Activated CD4-positive, alpha-beta memory T cell treated with anti-CD3 and anti-CD28 coated beads for 36 hours (primary cell): ENCODE data around the gene ELAVL3. TPM values are rescaled to one million over a fixed set of nuclear protein-coding genes. Genes with fewer than 3 reads are reported as not detected.
"Not testable (repeated sequence)": the region's sequence is repeated elsewhere in the genome, so short reads cannot be mapped to it uniquely, and the experiment has no call there.

Experiments used
- CTCF ChIA-PET: fragments of 350-600 bp; sonication (Branson Sonifier 250); formaldehyde crosslinking; loops from one replicate; lab custom pipeline; 2021; ENCODE audit warnings: antibody characterized with exemption, inconsistent platforms; lab: Charles Lee
- POLR2A ChIA-PET: fragments of 350-600 bp; sonication (Branson Sonifier 250); formaldehyde crosslinking; loops from one replicate; lab custom pipeline; 2021; ENCODE audit warnings: antibody characterized with exemption; lab: Charles Lee
- DNase-seq: peaks from one replicate; pipeline ENCODE4 v3.0.0-alpha.2; 2020
- H3K27ac Mint-ChIP-seq: one replicate; pipeline ENCODE4 v1.8.0; 2021; ENCODE audit warnings: mixed read lengths
- H3K27me3 Mint-ChIP-seq: one replicate; pipeline ENCODE4 v1.8.0; 2021; ENCODE audit warnings: mixed read lengths
- H3K36me3 Mint-ChIP-seq: one replicate; pipeline ENCODE4 v1.8.0; 2021; ENCODE audit warnings: mixed read lengths
- H3K4me1 Mint-ChIP-seq: one replicate; pipeline ENCODE4 v1.8.0; 2021; ENCODE audit warnings: low read depth, mixed read lengths
- H3K4me3 Mint-ChIP-seq: one replicate; pipeline ENCODE4 v1.8.0; 2021; ENCODE audit warnings: mild to moderate bottlenecking, mixed read lengths
- H3K9me3 Mint-ChIP-seq: one replicate; pipeline ENCODE4 v1.8.0; 2021; ENCODE audit warnings: mixed read lengths
- intact Hi-C: fragments of 100-400 bp; cut with micrococcal nuclease; formaldehyde crosslinking; loops from one replicate; pipeline ENCODE4 v1.15.1; 2023
- microRNA-seq: library from miRNA; unstranded; fragments of <30 nt; microRNA quantifications from one replicate; pipeline ENCODE4 v1.2.0, GENCODE V29; 2022; ENCODE audit warnings: borderline number of aligned reads, borderline microRNAs expressed, borderline replicate concordance
- total RNA-seq, 2 experiments: library from RNA; stranded (reverse); gene quantifications; one replicate each; pipeline ENCODE4 v1.2.3, GENCODE V29; 2021

The ELAVL3 gene
- total RNA-seq, 2 experiments from 2014 or later, result not detected

GRCh38 chr19:11416346-11417052 lies 64.3 kb downstream of the ELAVL3 start:
- ChIA-PET CTCF (interaction anchor here (1.0 kb wide), 1 partner anchor 35 kb away, joined by 3 read pairs; no protein-coding TSS in a partner anchor), POLR2A (interaction anchor here (0.7 kb wide), 1 partner anchor 10 kb away, joined by 3 read pairs; no protein-coding TSS in a partner anchor)
- H3K4me3 Mint-ChIP-seq, result no peak overlapping the region
- peaks cover 26% of the 10 kb centered on the region for H3K27me3 Mint-ChIP-seq
- no peak for DNase-seq
- intact Hi-C loops, result no loop called here
- peaks cover 17% of the 10 kb centered on the region for H3K4me1 Mint-ChIP-seq
- H3K27ac Mint-ChIP-seq, result no peak overlapping the region
- H3K36me3 Mint-ChIP-seq, result no peaks in the 10 kb centered on the region
- no peaks in the 10 kb centered on the region for H3K9me3 Mint-ChIP-seq

- Mint-ChIP-seq H3K4me3 (no peak overlapping the region), H3K36me3 (no peaks in the 10 kb centered on the region), H3K4me1 (peaks cover 5% of the 10 kb centered on the region), H3K27ac (no peak overlapping the region), H3K9me3 (no peaks in the 10 kb centered on the region), H3K27me3 (peaks cover 19% of the 10 kb centered on the region)
- DNase-seq, result no peak
- POLR2A ChIA-PET, result no interaction called here
- intact Hi-C loops, result no loop called here
- CTCF ChIA-PET, result no interaction called here
Measured at GRCh38 chr19:11414544-11414943, 66.3 kb downstream of the ELAVL3 start.

GRCh38 chr19:11410682-11411081 lies 70.2 kb downstream of the ELAVL3 start:
- ChIA-PET POLR2A (no interaction called here), CTCF (no interaction called here)

GRCh38 chr19:11408591-11408990 lies 72.3 kb downstream of the ELAVL3 start:
- H3K36me3 Mint-ChIP-seq, result no peaks in the 10 kb centered on the region
- CTCF ChIA-PET, result no interaction called here
- POLR2A ChIA-PET, result no interaction called here
- no peaks in the 10 kb centered on the region for H3K9me3 Mint-ChIP-seq
- no peak overlapping the region for H3K4me3 Mint-ChIP-seq
- no peaks in the 10 kb centered on the region for H3K4me1 Mint-ChIP-seq
- intact Hi-C loops, result no loop called here
- no peak overlapping the region for H3K27ac Mint-ChIP-seq
- H3K27me3 Mint-ChIP-seq, result peaks cover 11% of the 10 kb centered on the region
- DNase-seq, result no peak

More at GRCh38 chr19:11410682-11411081, 70.2 kb downstream of the ELAVL3 start:
- Mint-ChIP-seq H3K36me3 (no peaks in the 10 kb centered on the region), H3K4me1 (no peaks in the 10 kb centered on the region), H3K4me3 (no peak overlapping the region), H3K9me3 (no peaks in the 10 kb centered on the region), H3K27me3 (peaks cover 11% of the 10 kb centered on the region), H3K27ac (no peak overlapping the region)
- intact Hi-C loops, result no loop called here
- DNase-seq, result no peak

GRCh38 chr19:11406703-11407236 lies 74.1 kb downstream of the ELAVL3 start:
- intact Hi-C loops, result not testable (repeated sequence)
- CTCF ChIA-PET, result interaction anchor here (0.7 to 1.5 kb wide), 2 partner anchors 25 to 29 kb away, joined by 3 to 4 read pairs; no protein-coding TSS in a partner anchor

GRCh38 chr19:11405846-11406643 lies 74.8 kb downstream of the ELAVL3 start:
- Mint-ChIP-seq H3K4me1 (no peaks in the 10 kb centered on the region), H3K27ac (no peak overlapping the region), H3K27me3 (peaks cover 8% of the 10 kb centered on the region), H3K36me3 (no peaks in the 10 kb centered on the region), H3K9me3 (no peaks in the 10 kb centered on the region), H3K4me3 (no peak overlapping the region)
- intact Hi-C loops, result no loop called here
- POLR2A ChIA-PET, result interaction anchor here (1.1 kb wide), 1 partner anchor 10 kb away, joined by 3 read pairs; no protein-coding TSS in a partner anchor
- CTCF ChIA-PET, result interaction anchor here (0.7 to 1.5 kb wide), 3 partner anchors 29 to 114 kb away, joined by 3 to 4 read pairs (median 3); no protein-coding TSS in a partner anchor
- DNase-seq, result peak; percentile 58

More at GRCh38 chr19:11406703-11407236, 74.1 kb downstream of the ELAVL3 start:
- H3K4me1 Mint-ChIP-seq, H3K9me3 Mint-ChIP-seq, H3K4me3 Mint-ChIP-seq, H3K27ac Mint-ChIP-seq, DNase-seq, H3K36me3 Mint-ChIP-seq: not testable (repeated sequence)
- POLR2A ChIA-PET, result interaction anchor here (1.1 kb wide), 1 partner anchor 9 kb away, joined by 3 read pairs; no protein-coding TSS in a partner anchor
- H3K27me3 Mint-ChIP-seq, result peaks cover 11% of the 10 kb centered on the region

DNA sequence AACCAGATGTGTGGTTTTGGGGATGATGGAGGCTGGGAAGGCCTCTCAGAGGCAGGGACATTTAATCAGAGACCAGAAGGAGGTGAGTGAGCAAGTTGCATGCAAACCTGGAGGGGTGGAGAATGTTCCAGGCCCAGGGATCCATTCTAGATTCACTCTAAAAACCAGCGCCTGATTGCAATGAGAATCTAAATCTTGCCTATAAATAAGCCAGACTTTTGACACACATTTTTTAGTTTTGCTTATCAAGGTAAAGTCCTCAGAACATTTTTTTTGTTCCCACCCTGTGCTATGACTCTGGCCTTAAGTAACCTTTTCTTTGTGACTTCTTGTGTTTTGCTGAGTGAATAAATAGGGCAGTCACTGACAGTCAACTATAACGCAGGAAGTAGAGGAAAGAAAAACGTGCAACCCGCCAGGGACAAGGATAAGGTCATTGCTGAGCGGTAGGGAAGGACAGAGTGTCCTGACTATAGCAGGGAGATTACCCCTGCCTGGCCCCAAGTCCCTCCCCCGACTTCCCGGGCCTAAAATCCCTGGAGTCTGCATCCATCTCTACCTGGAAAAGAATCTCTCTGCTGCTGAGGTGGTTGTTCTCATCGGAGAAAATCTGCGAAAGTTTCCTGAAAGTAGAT lies 76.1 kb downstream of the ELAVL3 start:
- intact Hi-C loops, result no loop called here
- Mint-ChIP-seq H3K36me3 (no peaks in the 10 kb centered on the region), H3K9me3 (no peaks in the 10 kb centered on the region), H3K4me3 (no peak overlapping the region), H3K4me1 (no peaks in the 10 kb centered on the region), H3K27me3 (peaks cover 8% of the 10 kb centered on the region), H3K27ac (no peak overlapping the region)
- ChIA-PET CTCF (interaction anchor here (1.1 kb wide), 1 partner anchor 78 kb away, joined by 3 read pairs; no protein-coding TSS in a partner anchor), POLR2A (no interaction called here)
- no peak for DNase-seq

DNA sequence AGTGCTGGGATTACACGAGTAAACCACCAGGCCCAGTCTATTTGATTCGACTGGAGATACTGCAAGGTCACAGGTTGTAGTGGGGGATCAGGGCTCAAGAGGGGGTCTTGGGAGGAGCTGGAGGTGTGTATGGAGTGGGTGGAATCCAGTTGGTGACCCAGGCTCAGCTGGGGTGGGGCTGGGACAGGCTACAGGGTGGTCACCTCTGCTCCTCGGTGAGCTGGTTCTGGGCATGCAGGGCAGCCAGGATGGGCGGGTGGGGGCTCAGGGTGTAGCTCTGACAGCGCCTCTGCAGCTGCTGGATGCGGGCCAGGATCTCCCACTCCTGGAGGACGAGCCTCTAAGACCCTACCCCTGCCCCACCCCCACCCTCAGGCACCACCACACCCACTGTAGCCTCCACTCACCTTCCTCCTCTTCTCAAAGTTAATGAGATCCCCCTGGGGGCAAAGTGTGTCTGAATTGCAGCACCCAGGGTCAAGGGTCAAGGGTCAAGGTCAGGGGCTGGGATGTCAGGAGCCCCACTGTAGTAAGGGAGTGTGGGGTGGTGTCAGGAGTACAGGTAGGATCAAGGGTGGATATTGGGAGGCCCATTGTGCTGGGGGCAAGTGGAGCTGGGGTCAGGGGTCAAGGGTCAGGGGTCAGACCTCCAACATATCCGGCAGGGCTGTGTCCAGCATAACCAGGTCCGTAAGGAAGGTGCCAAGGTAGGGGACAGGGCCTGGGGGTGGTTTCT lies 78.9 kb downstream of the ELAVL3 start:
- peaks cover 2% of the 10 kb centered on the region for H3K27me3 Mint-ChIP-seq
- H3K9me3 Mint-ChIP-seq, result no peaks in the 10 kb centered on the region
- no peak for DNase-seq
- H3K4me1 Mint-ChIP-seq, result no peaks in the 10 kb centered on the region
- no peak overlapping the region for H3K27ac Mint-ChIP-seq
- ChIA-PET POLR2A (interaction anchor here (0.5 to 1.1 kb wide), 2 partner anchors 21 to 140 kb away, joined by 3 read pairs; no protein-coding TSS in a partner anchor), CTCF (interaction anchor here (2.5 kb wide), 1 partner anchor 21 kb away, joined by 7 read pairs; no protein-coding TSS in a partner anchor)
- H3K36me3 Mint-ChIP-seq, result no peaks in the 10 kb centered on the region
- intact Hi-C loops, result no loop called here
- no peak overlapping the region for H3K4me3 Mint-ChIP-seq

Small RNAs within 50 kb of the gene (microRNA-seq; reads per million reads assigned to microRNA genes)
- gene MIR7974, result not detected

Other genes with a start within 250 kb of the ELAVL3 start
- not detected for gene ANGPTL8, start 241.4 kb downstream of the ELAVL3 start, total RNA-seq
- 1 to 10 TPM; 5.8 to 5.9 TPM for gene DOCK6, start 218.5 kb downstream of the ELAVL3 start, total RNA-seq
- not detected for gene TSPAN16, start 184.9 kb downstream of the ELAVL3 start, total RNA-seq
- gene RAB3D, start 141.4 kb downstream of the ELAVL3 start, total RNA-seq, result 10 to 100 TPM; 12.5 to 14.4 TPM
- 10 to 100 TPM; 31.1 to 33.2 TPM for gene TMEM205, start 134.8 kb downstream of the ELAVL3 start, total RNA-seq
- gene CCDC159, start 134.5 kb downstream of the ELAVL3 start, total RNA-seq, result 10 to 100 TPM; 16.0 to 18.0 TPM
- gene PLPPR2, start 125.6 kb downstream of the ELAVL3 start, total RNA-seq, result 1 to 10 TPM; 3.6 to 4.7 TPM
- gene SWSAP1, start 106.4 kb downstream of the ELAVL3 start, total RNA-seq, result 1 to 10 TPM; 1.5 to 1.7 TPM
- 1 to 10 TPM; 8.6 to 9.0 TPM for gene EPOR, start 96.7 kb downstream of the ELAVL3 start, total RNA-seq
- gene RGL3, start 61.7 kb downstream of the ELAVL3 start, total RNA-seq, result not detected
- gene ODAD3, start 45.9 kb downstream of the ELAVL3 start, total RNA-seq, result under 1 TPM; 0.15 to 0.26 TPM
- gene PRKCSH, start 45.4 kb downstream of the ELAVL3 start, total RNA-seq, result 100 to 1,000 TPM; 260 to 264 TPM
- gene ZNF653, start 24.8 kb upstream of the ELAVL3 start, total RNA-seq, result 10 to 100 TPM in 1 of 2 experiments, 1 to 10 TPM in 1; 8.4 to 10.3 TPM
- 10 to 100 TPM; 34.9 to 36.6 TPM for gene ECSIT, start 48.1 kb upstream of the ELAVL3 start, total RNA-seq
- gene CNN1, start 57.8 kb upstream of the ELAVL3 start, total RNA-seq, result not detected
- gene ELOF1, start 78.2 kb upstream of the ELAVL3 start, total RNA-seq, result 10 to 100 TPM; 48.5 to 49.1 TPM
- 10 to 100 TPM; 10.2 to 12.3 TPM for gene ACP5, start 96.6 kb upstream of the ELAVL3 start, total RNA-seq
- 1 to 10 TPM; 6.6 to 7.0 TPM for gene ZNF627, start 116.4 kb upstream of the ELAVL3 start, total RNA-seq